Measurements from ENCODE around the gene USP16. TPM values are rescaled to one million over a fixed set of nuclear protein-coding genes. Genes with fewer than 3 reads are reported as not detected.

Gene USP16
- total RNA-seq, 1 experiment from 2014 or later = 30.6 TPM

- no peaks in the 10 kb centered on the region for H3K27me3 ChIP-seq (ENCODE audit: insufficient read depth, low read length)
- TF ChIP-seq, protein P1, sequence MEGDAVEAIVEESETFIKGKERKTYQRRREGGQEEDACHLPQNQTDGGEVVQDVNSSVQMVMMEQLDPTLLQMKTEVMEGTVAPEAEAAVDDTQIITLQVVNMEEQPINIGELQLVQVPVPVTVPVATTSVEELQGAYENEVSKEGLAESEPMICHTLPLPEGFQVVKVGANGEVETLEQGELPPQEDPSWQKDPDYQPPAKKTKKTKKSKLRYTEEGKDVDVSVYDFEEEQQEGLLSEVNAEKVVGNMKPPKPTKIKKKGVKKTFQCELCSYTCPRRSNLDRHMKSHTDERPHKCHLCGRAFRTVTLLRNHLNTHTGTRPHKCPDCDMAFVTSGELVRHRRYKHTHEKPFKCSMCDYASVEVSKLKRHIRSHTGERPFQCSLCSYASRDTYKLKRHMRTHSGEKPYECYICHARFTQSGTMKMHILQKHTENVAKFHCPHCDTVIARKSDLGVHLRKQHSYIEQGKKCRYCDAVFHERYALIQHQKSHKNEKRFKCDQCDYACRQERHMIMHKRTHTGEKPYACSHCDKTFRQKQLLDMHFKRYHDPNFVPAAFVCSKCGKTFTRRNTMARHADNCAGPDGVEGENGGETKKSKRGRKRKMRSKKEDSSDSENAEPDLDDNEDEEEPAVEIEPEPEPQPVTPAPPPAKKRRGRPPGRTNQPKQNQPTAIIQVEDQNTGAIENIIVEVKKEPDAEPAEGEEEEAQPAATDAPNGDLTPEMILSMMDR (conservative IDR thresholded peaks at IDR 0.05) = no peak
- H2BK12ac ChIP-seq (ENCODE audit: insufficient read length, low read depth, low read length) = no peak overlapping the region
- H2AK5ac ChIP-seq (ENCODE audit: insufficient read length, low read length) = no peak overlapping the region
- no peaks in the 10 kb centered on the region for H3K9me3 Mint-ChIP-seq
- H3K79me2 ChIP-seq (ENCODE audit: insufficient read depth, low read length) = no peaks in the 10 kb centered on the region
- H3K4ac ChIP-seq (ENCODE audit: low read depth, low read length) = no peak overlapping the region
- H2BK20ac ChIP-seq (ENCODE audit: low read depth, low read length, poor library complexity, severe bottlenecking) = no peak overlapping the region
- H4K8ac ChIP-seq (replicated peaks; ENCODE audit: insufficient read length, low read depth, low read length) = no peak overlapping the region
- no peak overlapping the region for H2BK120ac ChIP-seq (ENCODE audit: low read depth, low read length, poor library complexity, severe bottlenecking)
- no peak overlapping the region for H3K4me3 Mint-ChIP-seq
- no peaks in the 10 kb centered on the region for H3K4me1 Mint-ChIP-seq
- no peak overlapping the region for H3K18ac ChIP-seq (ENCODE audit: insufficient read length, low read depth, low read length)
- no peak overlapping the region for H3K9ac ChIP-seq (ENCODE audit: extremely low read depth, insufficient read length, low read length)
- H3K23ac ChIP-seq (ENCODE audit: insufficient read length, low read depth, low read length) = no peak overlapping the region
- H3K4me1 ChIP-seq (ENCODE audit: insufficient read depth, low read length) = no peaks in the 10 kb centered on the region
- DNase-seq = no peak
- H2AFZ ChIP-seq (ENCODE audit: low read length) = no peak overlapping the region
- H2BK15ac ChIP-seq (ENCODE audit: low read depth, low read length) = no peak overlapping the region
- H3K27ac ChIP-seq (ENCODE audit: insufficient read length, low read depth, low read length) = no peak overlapping the region
- no peaks in the 10 kb centered on the region for H3K9me3 ChIP-seq (ENCODE audit: control insufficient read depth, low read depth, low read length)
- H3K14ac ChIP-seq (ENCODE audit: insufficient read depth, low read length) = no peak overlapping the region
- H2BK5ac ChIP-seq (ENCODE audit: insufficient read length, low read length) = no peak overlapping the region
- no peak overlapping the region for H3K27ac Mint-ChIP-seq
- H3K36me3 Mint-ChIP-seq (ENCODE audit: insufficient read depth in 1 of 3, low read depth in 3 of 3) = peaks cover 31 to 67% (median 53%) of the 10 kb centered on the region in 3 experiments; a peak in 6 of 7 replicates
- no peaks in the 10 kb centered on the region for H3K23me2 ChIP-seq (ENCODE audit: insufficient read length, low read depth, low read length, poor library complexity, severe bottlenecking)
- no peaks in the 10 kb centered on the region for H3K27me3 Mint-ChIP-seq (ENCODE audit: low read depth)
- H4K20me1 ChIP-seq (ENCODE audit: control insufficient read depth, insufficient read depth, insufficient read length) = no peaks in the 10 kb centered on the region
- H3K79me1 ChIP-seq (ENCODE audit: insufficient read depth, low read depth, low read length, poor library complexity, severe bottlenecking) = no peaks in the 10 kb centered on the region
- no CpG with 5 or more reads among the region's 1 CpG for WGBS (ENCODE audit: extremely low coverage, insufficient read length, low lambda C conversion rate)
- H4K91ac ChIP-seq (ENCODE audit: insufficient read length, low read depth, low read length) = no peak overlapping the region
- no peak overlapping the region for H3K4me2 ChIP-seq (ENCODE audit: insufficient read depth, insufficient read length, low read length)
- no peak overlapping the region for H4K5ac ChIP-seq (ENCODE audit: insufficient read length, low read depth, low read length)
- H3T11ph ChIP-seq (ENCODE audit: low read length) = no peak overlapping the region
- H3K56ac ChIP-seq (ENCODE audit: insufficient read length, low read depth, low read length) = no peak overlapping the region
These were observed 31.5 kb downstream of the USP16 start for GRCh38 chr21:29056005-29056404.
